Choroid plexus epithelial cell (primary cell): Measurements from ENCODE around the gene HTATSF1.
A peak's percentile ranks its signal among the peaks of the same experiment; 100 is the strongest.

ENCODE experiments used
- DNase-seq: peaks from one replicate; pipeline ENCODE4 v3.0.0-alpha.2; 2010; ENCODE audit warnings: low read depth
- H3K4me3 ChIP-seq: 2 replicates; pipeline ENCODE4 v1.5.1; 2011; ENCODE audit warnings: low read depth, mild to moderate bottlenecking, control low read depth, low read length, moderate library complexity
- TF ChIP-seq, protein P1 (sequence below): conservative IDR thresholded peaks from 2 replicates; pipeline ENCODE4 v1.5.1; 2011; ENCODE audit warnings: low read depth, mild to moderate bottlenecking, control low read depth, inconsistent platforms, low read length, moderate library complexity

The HTATSF1 gene

DNA sequence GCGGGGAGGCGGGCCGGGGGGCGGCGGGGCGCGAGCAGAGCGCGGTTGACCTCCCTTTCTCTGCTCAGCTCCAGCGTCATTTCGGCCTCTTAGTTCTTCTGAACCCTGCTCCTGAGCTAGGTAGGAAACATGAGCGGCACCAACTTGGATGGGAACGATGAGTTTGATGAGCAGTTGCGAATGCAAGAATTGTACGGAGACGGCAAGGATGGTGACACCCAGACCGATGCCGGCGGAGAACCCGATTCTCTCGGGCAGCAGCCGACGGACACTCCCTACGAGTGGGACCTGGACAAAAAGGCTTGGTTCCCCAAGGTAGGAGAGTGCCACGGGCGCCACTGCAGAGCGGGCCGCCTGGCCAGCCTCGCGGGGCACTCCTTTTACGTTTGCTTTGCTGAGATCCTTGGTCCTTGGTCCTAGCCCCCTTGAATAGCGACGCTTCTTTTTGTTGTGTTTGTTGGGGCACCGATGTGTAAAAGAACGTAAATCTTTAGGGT is at the start of gene HTATSF1:
HTATSF1 (plus strand) TSS at position 37 of the 497 bp plus-strand sequence; CDS start at position 130, 93 bp downstream.
- H3K4me3 ChIP-seq: peak within 1 kb of the TSS; percentile 76
- TF ChIP-seq, protein P1, sequence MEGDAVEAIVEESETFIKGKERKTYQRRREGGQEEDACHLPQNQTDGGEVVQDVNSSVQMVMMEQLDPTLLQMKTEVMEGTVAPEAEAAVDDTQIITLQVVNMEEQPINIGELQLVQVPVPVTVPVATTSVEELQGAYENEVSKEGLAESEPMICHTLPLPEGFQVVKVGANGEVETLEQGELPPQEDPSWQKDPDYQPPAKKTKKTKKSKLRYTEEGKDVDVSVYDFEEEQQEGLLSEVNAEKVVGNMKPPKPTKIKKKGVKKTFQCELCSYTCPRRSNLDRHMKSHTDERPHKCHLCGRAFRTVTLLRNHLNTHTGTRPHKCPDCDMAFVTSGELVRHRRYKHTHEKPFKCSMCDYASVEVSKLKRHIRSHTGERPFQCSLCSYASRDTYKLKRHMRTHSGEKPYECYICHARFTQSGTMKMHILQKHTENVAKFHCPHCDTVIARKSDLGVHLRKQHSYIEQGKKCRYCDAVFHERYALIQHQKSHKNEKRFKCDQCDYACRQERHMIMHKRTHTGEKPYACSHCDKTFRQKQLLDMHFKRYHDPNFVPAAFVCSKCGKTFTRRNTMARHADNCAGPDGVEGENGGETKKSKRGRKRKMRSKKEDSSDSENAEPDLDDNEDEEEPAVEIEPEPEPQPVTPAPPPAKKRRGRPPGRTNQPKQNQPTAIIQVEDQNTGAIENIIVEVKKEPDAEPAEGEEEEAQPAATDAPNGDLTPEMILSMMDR: no peak
- DNase-seq: no peak

DNA sequence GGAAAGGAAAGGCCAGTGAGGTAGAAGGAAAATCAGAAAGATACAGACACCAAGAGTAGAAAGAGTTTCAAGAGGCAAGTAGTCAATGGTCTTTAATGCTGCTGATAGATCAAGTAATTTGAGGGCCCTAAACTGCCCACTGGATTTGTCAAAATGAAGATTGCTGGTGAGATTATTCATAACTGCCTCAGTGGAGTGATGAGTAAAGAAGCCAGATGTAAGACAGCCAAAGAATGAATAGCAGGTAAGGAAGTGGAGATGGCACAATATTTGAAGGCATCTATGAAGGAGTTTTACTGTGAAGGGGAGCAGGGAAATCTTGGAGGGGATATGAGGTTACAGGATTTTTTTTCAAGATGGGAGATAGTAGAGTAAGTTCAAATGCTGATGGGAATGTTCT is 49.4 kb upstream of the HTATSF1 start:
- H3K4me3 ChIP-seq: no peak overlapping the region
- no peak for DNase-seq
- TF ChIP-seq, protein P1: no peak

DNA sequence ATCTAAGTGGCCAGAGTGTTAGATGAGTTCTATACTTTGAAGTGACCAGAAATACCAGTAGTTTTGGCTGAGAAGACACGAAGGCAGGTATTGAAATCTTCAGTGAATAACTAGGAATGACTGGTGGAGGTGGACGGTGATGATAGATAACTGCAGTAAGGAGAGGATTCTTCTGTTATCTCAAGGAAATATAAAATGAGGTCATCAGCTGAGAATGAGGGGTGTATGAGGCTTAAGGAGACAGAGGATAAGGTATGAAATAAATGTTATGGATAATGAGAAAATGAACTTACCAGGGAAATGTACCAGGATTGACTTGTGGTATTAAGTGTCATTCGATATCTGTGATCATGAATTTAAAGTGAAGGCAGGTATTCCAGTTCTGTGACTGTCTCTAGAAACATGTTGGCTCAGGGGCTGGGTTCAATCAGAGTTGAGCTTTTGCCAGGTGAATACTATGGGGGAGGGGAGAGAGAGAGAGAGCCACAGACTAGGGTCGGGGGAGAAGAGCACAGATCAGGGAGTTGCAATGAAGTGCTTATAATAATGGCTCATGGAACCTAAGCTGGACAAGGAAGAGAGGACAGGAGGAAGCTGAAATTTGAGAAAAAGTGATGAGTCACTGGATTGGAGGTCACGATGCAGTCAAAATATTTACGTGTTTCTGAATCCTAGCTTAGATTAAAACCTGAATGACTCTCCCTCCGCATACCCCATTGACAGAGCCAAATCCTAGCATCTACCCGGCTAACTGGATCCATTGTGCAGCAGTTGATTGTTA is 47.2 kb upstream of the HTATSF1 start:
- TF ChIP-seq, protein P1: no peak
- no peak overlapping the region for H3K4me3 ChIP-seq
- DNase-seq: peak; percentile 19

DNA sequence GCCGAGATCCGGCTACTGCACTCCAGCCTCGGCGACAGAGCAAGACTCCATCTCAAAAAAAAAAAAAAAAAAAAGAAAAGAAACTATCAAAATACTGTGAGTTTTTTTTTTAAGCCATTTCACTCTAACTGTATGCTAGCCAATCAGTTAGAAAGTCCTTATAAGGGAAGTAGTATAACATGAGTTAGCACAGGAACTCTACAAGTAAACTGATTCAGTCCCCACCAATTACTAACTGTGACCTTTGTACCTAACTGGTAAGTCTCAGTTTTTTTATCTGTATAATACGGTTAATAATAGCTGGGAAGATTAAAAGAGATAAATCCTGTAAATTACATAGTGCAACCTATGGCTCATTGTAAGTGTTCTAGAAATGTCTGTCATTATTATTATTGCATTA is 44.8 kb upstream of the HTATSF1 start:
- TF ChIP-seq, protein P1: no peak
- DNase-seq: no peak
- H3K4me3 ChIP-seq: no peak overlapping the region

DNA sequence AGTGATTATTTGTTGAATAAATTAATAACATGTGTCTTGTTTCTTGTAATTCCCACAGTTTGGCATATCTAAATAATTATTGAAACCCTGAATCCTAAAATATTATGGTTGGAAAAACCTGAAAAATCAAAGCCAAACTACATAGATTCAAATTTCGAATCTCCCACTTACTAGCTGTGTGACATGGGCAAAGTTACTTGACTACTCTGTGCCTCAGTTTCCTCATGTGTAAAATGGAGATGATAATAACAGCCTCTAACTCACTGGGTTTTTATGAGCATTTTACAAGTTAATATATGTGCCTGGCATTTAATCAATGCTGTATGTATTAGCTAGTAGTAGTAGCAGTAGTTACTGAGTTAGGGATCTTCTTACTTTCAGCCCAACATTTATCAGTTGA is 44.3 kb upstream of the HTATSF1 start:
- no peak for DNase-seq
- TF ChIP-seq, protein P1: no peak

GRCh38 chrX:136453771-136454170 is 43.6 kb upstream of the HTATSF1 start:
- no peak for DNase-seq
- TF ChIP-seq, protein P1: no peak
- H3K4me3 ChIP-seq: no peak overlapping the region

More for the DNA sequence above, 44.3 kb upstream of the HTATSF1 start:
- H3K4me3 ChIP-seq: no peak overlapping the region

GRCh38 chrX:136456133-136456532 is 41.3 kb upstream of the HTATSF1 start:
- TF ChIP-seq, protein P1: no peak
- no peak overlapping the region for H3K4me3 ChIP-seq
- DNase-seq: no peak
